ENCODE data around the gene ICAM1. TPM values are rescaled to one million over a fixed set of nuclear protein-coding genes. Genes with fewer than 3 reads are reported as not detected.

Gene ICAM1
- total and polyA plus RNA-seq, 2 of the 13 experiments (the other 11 are each of a cell fraction or from before 2014, with no cell fraction given): 37.9 to 98.4 TPM

DNA sequence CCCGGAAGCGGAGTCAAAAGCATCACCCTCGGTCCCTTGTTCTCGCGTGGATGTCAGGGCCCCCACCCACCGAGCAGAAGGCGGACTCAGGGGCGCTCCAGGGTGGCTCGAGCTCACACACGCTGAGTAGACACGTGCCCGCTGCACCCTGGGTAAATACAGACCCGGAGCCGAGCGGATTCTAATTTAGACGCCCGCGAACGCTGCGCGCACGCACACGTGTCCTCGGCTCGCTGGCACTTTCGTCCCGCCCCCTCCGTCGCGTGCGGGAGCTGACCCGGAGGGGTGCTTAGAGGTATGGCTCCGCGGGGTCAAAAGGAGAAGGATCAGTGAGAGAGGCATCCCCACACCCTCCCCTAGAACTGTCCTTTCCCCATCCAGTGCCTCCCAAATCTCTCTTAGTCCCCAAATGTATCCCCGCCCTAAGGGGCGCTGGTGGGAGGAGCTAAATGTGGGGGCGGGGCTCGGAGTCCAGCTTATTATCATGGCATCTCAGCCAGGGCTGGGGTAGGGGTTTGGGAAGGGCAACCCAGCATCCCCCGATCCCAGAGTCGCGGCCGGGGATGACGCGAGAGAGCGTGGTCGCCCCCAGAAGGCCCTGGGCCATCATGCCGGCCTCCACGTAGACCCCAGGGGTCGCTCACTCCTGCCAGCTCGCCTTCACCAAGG lies 18.4 kb downstream of the ICAM1 start (continued):
- no peak for TF ChIP-seq CHD4 (IDR thresholded peaks at IDR 0.05; ENCODE audit: borderline replicate concordance, low read length)
- TF ChIP-seq, protein P1, sequence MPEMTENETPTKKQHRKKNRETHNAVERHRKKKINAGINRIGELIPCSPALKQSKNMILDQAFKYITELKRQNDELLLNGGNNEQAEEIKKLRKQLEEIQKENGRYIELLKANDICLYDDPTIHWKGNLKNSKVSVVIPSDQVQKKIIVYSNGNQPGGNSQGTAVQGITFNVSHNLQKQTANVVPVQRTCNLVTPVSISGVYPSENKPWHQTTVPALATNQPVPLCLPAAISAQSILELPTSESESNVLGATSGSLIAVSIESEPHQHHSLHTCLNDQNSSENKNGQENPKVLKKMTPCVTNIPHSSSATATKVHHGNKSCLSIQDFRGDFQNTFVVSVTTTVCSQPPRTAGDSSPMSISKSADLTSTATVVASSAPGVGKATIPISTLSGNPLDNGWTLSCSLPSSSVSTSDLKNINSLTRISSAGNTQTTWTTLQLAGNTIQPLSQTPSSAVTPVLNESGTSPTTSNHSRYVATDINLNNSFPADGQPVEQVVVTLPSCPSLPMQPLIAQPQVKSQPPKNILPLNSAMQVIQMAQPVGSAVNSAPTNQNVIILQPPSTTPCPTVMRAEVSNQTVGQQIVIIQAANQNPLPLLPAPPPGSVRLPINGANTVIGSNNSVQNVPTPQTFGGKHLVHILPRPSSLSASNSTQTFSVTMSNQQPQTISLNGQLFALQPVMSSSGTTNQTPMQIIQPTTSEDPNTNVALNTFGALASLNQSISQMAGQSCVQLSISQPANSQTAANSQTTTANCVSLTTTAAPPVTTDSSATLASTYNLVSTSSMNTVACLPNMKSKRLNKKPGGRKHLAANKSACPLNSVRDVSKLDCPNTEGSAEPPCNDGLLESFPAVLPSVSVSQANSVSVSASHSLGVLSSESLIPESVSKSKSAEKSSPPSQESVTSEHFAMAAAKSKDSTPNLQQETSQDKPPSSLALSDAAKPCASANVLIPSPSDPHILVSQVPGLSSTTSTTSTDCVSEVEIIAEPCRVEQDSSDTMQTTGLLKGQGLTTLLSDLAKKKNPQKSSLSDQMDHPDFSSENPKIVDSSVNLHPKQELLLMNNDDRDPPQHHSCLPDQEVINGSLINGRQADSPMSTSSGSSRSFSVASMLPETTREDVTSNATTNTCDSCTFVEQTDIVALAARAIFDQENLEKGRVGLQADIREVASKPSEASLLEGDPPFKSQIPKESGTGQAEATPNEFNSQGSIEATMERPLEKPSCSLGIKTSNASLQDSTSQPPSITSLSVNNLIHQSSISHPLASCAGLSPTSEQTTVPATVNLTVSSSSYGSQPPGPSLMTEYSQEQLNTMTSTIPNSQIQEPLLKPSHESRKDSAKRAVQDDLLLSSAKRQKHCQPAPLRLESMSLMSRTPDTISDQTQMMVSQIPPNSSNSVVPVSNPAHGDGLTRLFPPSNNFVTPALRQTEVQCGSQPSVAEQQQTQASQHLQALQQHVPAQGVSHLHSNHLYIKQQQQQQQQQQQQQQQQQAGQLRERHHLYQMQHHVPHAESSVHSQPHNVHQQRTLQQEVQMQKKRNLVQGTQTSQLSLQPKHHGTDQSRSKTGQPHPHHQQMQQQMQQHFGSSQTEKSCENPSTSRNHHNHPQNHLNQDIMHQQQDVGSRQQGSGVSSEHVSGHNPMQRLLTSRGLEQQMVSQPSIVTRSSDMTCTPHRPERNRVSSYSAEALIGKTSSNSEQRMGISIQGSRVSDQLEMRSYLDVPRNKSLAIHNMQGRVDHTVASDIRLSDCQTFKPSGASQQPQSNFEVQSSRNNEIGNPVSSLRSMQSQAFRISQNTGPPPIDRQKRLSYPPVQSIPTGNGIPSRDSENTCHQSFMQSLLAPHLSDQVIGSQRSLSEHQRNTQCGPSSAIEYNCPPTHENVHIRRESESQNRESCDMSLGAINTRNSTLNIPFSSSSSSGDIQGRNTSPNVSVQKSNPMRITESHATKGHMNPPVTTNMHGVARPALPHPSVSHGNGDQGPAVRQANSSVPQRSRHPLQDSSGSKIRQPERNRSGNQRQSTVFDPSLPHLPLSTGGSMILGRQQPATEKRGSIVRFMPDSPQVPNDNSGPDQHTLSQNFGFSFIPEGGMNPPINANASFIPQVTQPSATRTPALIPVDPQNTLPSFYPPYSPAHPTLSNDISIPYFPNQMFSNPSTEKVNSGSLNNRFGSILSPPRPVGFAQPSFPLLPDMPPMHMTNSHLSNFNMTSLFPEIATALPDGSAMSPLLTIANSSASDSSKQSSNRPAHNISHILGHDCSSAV (CRISPR knock-in tag; IDR thresholded peaks at IDR 0.05; ENCODE audit: borderline replicate concordance): no peak
- TF ChIP-seq ZNF674 (CRISPR knock-in tag; IDR thresholded peaks at IDR 0.05; ENCODE audit: low read depth): no peak
- TF ChIP-seq SALL2 (CRISPR knock-in tag; IDR thresholded peaks at IDR 0.05): peak; percentile 53; the same call in 1 of the 2 replicates
- TF ChIP-seq, protein P2, sequence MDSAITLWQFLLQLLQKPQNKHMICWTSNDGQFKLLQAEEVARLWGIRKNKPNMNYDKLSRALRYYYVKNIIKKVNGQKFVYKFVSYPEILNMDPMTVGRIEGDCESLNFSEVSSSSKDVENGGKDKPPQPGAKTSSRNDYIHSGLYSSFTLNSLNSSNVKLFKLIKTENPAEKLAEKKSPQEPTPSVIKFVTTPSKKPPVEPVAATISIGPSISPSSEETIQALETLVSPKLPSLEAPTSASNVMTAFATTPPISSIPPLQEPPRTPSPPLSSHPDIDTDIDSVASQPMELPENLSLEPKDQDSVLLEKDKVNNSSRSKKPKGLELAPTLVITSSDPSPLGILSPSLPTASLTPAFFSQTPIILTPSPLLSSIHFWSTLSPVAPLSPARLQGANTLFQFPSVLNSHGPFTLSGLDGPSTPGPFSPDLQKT (CRISPR knock-in tag; IDR thresholded peaks at IDR 0.05; ENCODE audit: borderline replicate concordance): no peak
- no peak for TF ChIP-seq RXRA (CRISPR knock-in tag; IDR thresholded peaks at IDR 0.05)
- no peak for TF ChIP-seq ZNF550 (CRISPR knock-in tag; IDR thresholded peaks at IDR 0.05; ENCODE audit: borderline replicate concordance)
- TF ChIP-seq, protein P3, sequence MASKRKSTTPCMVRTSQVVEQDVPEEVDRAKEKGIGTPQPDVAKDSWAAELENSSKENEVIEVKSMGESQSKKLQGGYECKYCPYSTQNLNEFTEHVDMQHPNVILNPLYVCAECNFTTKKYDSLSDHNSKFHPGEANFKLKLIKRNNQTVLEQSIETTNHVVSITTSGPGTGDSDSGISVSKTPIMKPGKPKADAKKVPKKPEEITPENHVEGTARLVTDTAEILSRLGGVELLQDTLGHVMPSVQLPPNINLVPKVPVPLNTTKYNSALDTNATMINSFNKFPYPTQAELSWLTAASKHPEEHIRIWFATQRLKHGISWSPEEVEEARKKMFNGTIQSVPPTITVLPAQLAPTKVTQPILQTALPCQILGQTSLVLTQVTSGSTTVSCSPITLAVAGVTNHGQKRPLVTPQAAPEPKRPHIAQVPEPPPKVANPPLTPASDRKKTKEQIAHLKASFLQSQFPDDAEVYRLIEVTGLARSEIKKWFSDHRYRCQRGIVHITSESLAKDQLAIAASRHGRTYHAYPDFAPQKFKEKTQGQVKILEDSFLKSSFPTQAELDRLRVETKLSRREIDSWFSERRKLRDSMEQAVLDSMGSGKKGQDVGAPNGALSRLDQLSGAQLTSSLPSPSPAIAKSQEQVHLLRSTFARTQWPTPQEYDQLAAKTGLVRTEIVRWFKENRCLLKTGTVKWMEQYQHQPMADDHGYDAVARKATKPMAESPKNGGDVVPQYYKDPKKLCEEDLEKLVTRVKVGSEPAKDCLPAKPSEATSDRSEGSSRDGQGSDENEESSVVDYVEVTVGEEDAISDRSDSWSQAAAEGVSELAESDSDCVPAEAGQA (IDR thresholded peaks at IDR 0.05; ENCODE audit: low read depth): 0 out of 2 replicates have a peak, but pooled peaks have one; percentile 5
- TF ChIP-seq, protein P3 (CRISPR knock-in tag; IDR thresholded peaks at IDR 0.05; ENCODE audit: borderline replicate concordance): 0 out of 2 replicates have a peak, but pooled peaks have one; percentile 56
- TF ChIP-seq TBX3 (IDR thresholded peaks at IDR 0.05; ENCODE audit: borderline replicate concordance): no peak
- no peak for TF ChIP-seq PCBP2 (optimal IDR thresholded peaks at IDR 0.05; ENCODE audit: low read depth, low read length, poor library complexity, severe bottlenecking)

All from HepG2 (cell line).